Measurements from ENCODE around the gene SCGN.

SCGN gene

GRCh38 chr6:25613415-25613814, 38.6 kb upstream of the SCGN start:
- Histone ChIP-seq H3K4me3 (ENCODE audit: low read depth, low read length, poor library complexity, severe bottlenecking) (no peak overlapping the region), H4K20me1 (ENCODE audit: insufficient read depth, low read length) (no peaks in the 10 kb centered on the region), H3K4me1 (ENCODE audit: insufficient read depth, low read length, severe bottlenecking) (no peaks in the 10 kb centered on the region), H3K27me3 (ENCODE audit: insufficient read depth, low read length) (no peaks in the 10 kb centered on the region), H2AFZ (ENCODE audit: low read length) (no peak overlapping the region), H3K79me2 (ENCODE audit: insufficient read depth, low read length) (no peaks in the 10 kb centered on the region), H3K4me2 (ENCODE audit: low read length) (no peak overlapping the region), H3K9ac (ENCODE audit: low read length) (no peak overlapping the region), H3F3A (ENCODE audit: insufficient read depth, low read length) (no peaks in the 10 kb centered on the region), H3K36me3 (ENCODE audit: insufficient read depth, low read length) (peaks cover 38% of the 10 kb centered on the region; the same call in 1 of the 2 replicates), H3K9me3 (ENCODE audit: low read length) (no peaks in the 10 kb centered on the region), H3K27ac (ENCODE audit: low read depth, low read length, poor library complexity, severe bottlenecking) (no peak overlapping the region), H3K9me2 (ENCODE audit: low read depth, low read length) (no peaks in the 10 kb centered on the region)
- TF ChIP-seq EZH2 (IDR thresholded peaks at IDR 0.05; ENCODE audit: borderline replicate concordance, low read length) (no peak), CTCF (IDR thresholded peaks at IDR 0.05; ENCODE audit: low read length) (no peak)

GRCh38 chr6:25614052-25614451, 38.0 kb upstream of the SCGN start:
- Histone ChIP-seq H4K20me1 (ENCODE audit: insufficient read depth, low read length) (no peaks in the 10 kb centered on the region), H2AFZ (ENCODE audit: low read length) (no peak overlapping the region), H3K36me3 (ENCODE audit: insufficient read depth, low read length) (peaks cover 38% of the 10 kb centered on the region; the same call in 1 of the 2 replicates), H3F3A (ENCODE audit: insufficient read depth, low read length) (no peaks in the 10 kb centered on the region), H3K4me3 (ENCODE audit: low read depth, low read length, poor library complexity, severe bottlenecking) (no peak overlapping the region), H3K27me3 (ENCODE audit: insufficient read depth, low read length) (no peaks in the 10 kb centered on the region), H3K9ac (ENCODE audit: low read length) (no peak overlapping the region), H3K4me2 (ENCODE audit: low read length) (no peak overlapping the region), H3K9me3 (ENCODE audit: low read length) (no peaks in the 10 kb centered on the region), H3K27ac (ENCODE audit: low read depth, low read length, poor library complexity, severe bottlenecking) (no peak overlapping the region), H3K4me1 (ENCODE audit: insufficient read depth, low read length, severe bottlenecking) (no peaks in the 10 kb centered on the region), H3K79me2 (ENCODE audit: insufficient read depth, low read length) (no peaks in the 10 kb centered on the region), H3K9me2 (ENCODE audit: low read depth, low read length) (no peaks in the 10 kb centered on the region)
- TF ChIP-seq CTCF (IDR thresholded peaks at IDR 0.05; ENCODE audit: low read length) (no peak), EZH2 (IDR thresholded peaks at IDR 0.05; ENCODE audit: borderline replicate concordance, low read length) (no peak)

- Histone ChIP-seq H3K36me3 (ENCODE audit: insufficient read depth, low read length) (peaks cover 31% of the 10 kb centered on the region; the same call in 1 of the 2 replicates), H3K9me3 (ENCODE audit: low read length) (no peaks in the 10 kb centered on the region), H3F3A (ENCODE audit: insufficient read depth, low read length) (no peaks in the 10 kb centered on the region), H3K4me1 (ENCODE audit: insufficient read depth, low read length, severe bottlenecking) (no peaks in the 10 kb centered on the region), H3K79me2 (ENCODE audit: insufficient read depth, low read length) (no peaks in the 10 kb centered on the region), H3K4me2 (ENCODE audit: low read length) (no peak overlapping the region), H4K20me1 (ENCODE audit: insufficient read depth, low read length) (no peaks in the 10 kb centered on the region), H3K4me3 (ENCODE audit: low read depth, low read length, poor library complexity, severe bottlenecking) (no peak overlapping the region), H3K27ac (ENCODE audit: low read depth, low read length, poor library complexity, severe bottlenecking) (no peak overlapping the region), H3K9me2 (ENCODE audit: low read depth, low read length) (no peaks in the 10 kb centered on the region), H3K9ac (ENCODE audit: low read length) (no peak overlapping the region), H2AFZ (ENCODE audit: low read length) (no peak overlapping the region), H3K27me3 (ENCODE audit: insufficient read depth, low read length) (no peaks in the 10 kb centered on the region)
- TF ChIP-seq EZH2 (IDR thresholded peaks at IDR 0.05; ENCODE audit: borderline replicate concordance, low read length) (no peak), CTCF (IDR thresholded peaks at IDR 0.05; ENCODE audit: low read length) (no peak)
Observed at GRCh38 chr6:25615471-25615870, 36.5 kb upstream of the SCGN start.

Data from OCI-LY1 (cell line).